Measurements from ENCODE around the gene TMEM181. TPM values are rescaled to one million over a fixed set of nuclear protein-coding genes. Genes with fewer than 3 reads are reported as not detected.
A peak's percentile ranks its signal among the peaks of the same experiment; 100 is the strongest.
"Not testable (repeated sequence)": the region's sequence is repeated elsewhere in the genome, so short reads cannot be mapped to it uniquely, and the experiment has no call there.

Gene TMEM181
- total RNA-seq, 8 experiments from 2014 or later = 14.4 to 43.9 (median 25.9) TPM

DNA sequence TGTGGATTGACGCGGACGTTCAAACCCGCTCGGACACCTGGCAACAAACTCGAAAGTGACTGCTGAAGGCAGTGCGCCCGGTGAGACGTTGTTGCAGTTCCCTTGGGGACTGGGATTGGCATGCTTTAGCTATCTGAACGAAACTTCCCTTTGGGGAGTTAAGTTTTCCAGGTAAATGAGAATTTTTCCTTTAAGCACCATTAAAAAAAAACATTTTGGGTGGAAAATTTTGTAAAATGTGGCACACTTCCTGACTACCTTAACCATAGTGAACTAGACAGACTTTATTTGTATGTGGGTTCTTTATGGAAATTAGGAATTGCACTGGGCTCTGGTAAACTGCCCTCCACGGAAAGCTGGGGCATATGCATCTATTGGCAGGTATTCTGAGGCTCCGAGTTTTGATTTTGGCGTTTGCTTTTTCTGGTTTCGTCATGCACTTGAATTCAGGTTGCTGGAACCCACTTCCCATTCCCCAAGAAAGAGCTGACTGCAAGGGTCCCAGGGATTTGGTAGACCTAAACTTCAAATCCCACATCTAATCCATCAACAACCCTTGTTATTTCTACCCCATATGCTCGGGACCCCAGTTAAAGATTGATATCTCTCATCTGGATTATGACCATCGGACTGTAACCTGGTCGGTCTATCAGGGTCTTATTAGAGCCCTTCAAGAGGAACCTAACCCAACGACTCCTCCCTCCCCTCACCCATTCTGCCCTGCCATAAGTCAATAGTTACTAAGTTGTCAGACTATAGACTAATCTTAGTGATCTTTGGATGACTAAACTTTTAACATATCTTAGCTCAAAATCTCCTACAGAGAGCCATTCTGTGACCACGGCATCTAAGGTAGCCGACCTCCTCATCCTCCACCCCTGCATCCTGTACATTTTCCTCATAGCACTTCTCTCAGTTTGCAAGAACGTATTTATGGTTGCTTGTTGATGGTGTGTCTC, 85.5 kb downstream of the TMEM181 start:
- Histone ChIP-seq H3K4me3 (peak overlapping the region; percentile 82 to 99 (median 95)), H3K4me1 (replicated peaks in 1 of 2) (peaks cover 15 to 18% of the 10 kb centered on the region in 2 donors), H3K27ac (no peak overlapping the region)
- ATAC-seq (replicated peaks in 6 of 8) = no peak
- in situ Hi-C loops (cut with MboI; ENCODE audit: low pct_unique_long_range_greater_than_20kb in 2 of 9, low sequenced_read_pairs in 9 of 9, unreplicated experiment in 9 of 9) = no loop called here
- 11 to 61% (median 30%) methylated on average over 3 to 14 of the region's 21 CpGs for WGBS, 10 experiments

DNA sequence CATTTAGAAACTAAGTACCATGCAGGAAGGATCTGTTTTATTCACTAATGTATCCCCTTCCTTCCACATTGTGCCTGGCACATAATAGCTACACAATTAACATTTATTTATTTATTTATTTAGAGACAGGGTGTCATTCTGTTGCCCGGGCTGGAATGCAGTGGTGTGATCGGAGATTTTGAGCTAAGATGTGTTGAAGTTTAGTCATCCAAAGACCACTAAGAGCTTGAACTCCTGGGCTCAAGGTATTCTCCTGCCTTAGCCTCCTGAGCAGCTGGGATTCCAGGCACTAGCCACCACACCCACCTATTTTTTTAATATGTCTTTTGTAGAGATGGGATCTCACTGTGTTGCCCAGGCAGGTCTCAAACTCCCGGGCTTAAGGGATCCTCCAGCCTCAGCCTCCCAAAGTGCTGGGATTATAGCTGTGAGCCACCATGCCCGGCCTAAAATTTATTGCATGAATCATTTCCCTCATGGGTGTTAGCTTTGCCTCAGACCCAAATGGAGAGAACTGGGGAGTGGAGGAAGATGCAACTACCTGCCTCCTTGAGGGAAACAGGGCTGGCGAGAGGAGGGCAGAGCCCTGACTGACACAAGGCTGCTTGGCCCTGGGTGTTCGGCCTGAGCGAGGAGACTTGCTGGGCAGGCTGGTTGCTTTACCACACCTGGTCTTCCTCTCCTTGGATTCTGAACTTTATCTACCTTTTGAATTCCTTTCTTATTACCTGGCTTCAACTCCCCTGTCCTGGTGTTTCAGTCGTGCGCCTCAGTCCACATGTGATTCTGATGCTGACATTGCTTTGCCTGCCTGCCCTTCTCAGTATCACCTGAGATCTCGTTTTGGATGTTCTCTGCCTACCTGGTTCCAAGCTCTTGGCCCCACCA, 86.4 kb downstream of the TMEM181 start:
- in situ Hi-C loops (cut with MboI; ENCODE audit: low pct_unique_long_range_greater_than_20kb in 2 of 9, low sequenced_read_pairs in 9 of 9, unreplicated experiment in 9 of 9) = no loop called here
- Histone ChIP-seq H3K4me1 (replicated peaks in 1 of 2) (peaks cover 15 to 18% of the 10 kb centered on the region in 2 donors), H3K27ac (no peak overlapping the region), H3K4me3 (no peak overlapping the region)
- 69 to 100% (median 85%) methylated on average over 2 to 8 of the region's 10 CpGs for WGBS, 10 experiments
- ATAC-seq (replicated peaks in 6 of 8) = no peak

DNA sequence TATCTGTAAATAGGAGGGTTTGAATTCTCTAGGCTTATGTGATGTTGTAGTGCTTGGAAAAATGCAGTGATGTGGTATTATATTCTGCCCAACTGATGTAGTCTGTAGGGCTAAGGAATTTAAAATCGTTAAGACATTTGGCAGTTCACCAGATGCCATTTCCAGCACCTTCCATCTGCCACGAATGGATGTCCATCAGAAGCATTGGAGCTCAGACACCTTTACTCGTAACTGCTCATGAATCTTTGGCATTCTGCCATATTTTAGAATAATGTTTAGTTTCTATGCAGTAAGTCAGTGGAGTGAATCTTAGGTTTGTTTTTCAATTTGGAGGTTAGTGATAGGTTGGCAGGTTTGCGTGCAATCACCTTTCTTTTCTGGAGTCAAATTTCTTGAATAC, 87.6 kb downstream of the TMEM181 start:
- 11 to 100% (median 86%) methylated on average over 2 to 4 of the region's 4 CpGs; no CpG with 5 or more reads in 1 of the 10 experiments for WGBS, 10 experiments
- in situ Hi-C loops (cut with MboI; ENCODE audit: low pct_unique_long_range_greater_than_20kb in 2 of 9, low sequenced_read_pairs in 9 of 9, unreplicated experiment in 9 of 9) = no loop called here
- ATAC-seq (replicated peaks in 6 of 8) = no peak
- Histone ChIP-seq H3K4me3 (no peak overlapping the region), H3K4me1 (replicated peaks in 1 of 2) (peaks cover 10 to 14% of the 10 kb centered on the region in 2 donors), H3K27ac (no peak overlapping the region)

DNA sequence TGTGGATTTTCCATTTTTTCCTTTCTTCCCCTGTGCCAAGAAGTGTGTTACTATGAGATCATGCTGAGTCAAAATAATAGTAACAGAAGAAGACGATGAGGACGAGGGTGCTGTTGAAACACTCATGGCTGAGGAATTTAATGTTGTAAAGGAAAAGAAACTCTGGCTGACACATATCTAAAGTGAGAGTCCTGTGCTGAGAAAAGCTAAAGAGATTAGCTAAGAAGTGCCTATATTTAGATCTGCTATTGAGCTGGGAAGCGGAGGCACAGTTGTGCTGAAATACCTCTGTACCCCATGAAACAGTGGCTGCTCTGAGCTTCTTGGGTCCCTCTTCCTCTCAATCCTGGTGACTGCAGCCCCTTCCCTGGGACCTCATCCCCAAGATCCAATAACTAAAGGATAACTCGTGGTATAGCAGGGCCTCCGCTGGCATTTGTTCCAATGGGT, 88.8 kb downstream of the TMEM181 start:
- no peak overlapping the region for H3K27ac ChIP-seq
- H3K4me3 ChIP-seq = no peak overlapping the region
- in situ Hi-C loops (cut with MboI; ENCODE audit: low pct_unique_long_range_greater_than_20kb in 2 of 9, low sequenced_read_pairs in 9 of 9, unreplicated experiment in 9 of 9) = no loop called here
- peaks cover 0 to 4% of the 10 kb centered on the region in 2 donors for H3K4me1 ChIP-seq (replicated peaks in 1 of 2)
- WGBS, 10 experiments = 57 to 100% (median 91%) methylated on average over 1 to 4 of the region's 5 CpGs; no CpG with 5 or more reads in 2 of the 10 experiments
- no peak for ATAC-seq (replicated peaks in 6 of 8)

DNA sequence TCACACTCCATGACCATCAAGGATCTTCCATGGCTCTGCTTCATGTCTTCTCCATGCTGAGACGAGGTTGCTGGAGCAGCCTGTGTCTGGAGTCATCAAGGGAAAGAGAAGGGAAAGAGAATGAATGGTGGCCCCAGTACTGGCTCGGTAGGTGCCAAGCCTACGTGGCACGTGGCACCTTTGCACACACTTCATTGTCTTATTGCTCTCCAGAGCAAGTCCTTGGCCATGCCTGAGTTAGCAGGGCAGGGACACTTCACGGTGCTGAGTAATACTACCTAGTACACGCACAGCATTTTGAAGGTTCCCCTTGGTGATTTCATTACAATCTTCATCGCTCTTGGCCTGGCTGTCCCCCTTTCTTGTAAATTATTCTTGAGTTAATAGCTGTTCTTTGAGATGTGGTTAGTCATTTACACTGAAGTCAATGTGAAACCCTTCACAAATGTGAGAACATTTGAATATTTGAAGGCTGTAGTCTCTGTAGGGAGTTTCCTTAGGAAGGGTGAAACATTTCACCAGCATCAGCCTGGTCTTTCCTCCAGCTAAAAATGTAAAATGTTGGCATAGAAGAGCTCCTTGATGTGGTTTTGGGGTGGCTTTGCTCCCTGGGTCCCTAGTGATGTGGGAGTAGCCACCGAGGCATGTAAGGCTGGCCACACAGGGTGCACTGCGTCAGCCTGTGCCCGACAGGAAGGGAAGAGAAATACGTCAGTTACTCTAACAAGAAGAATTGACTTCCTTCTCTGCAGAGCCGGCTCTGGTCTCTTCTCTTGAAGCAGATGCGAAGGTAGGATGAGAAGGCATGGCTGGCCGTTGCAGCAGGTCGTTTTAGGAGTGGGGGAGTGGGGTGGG, 89.6 kb downstream of the TMEM181 start, which contains the start of gene SYTL3:
Gene SYTL3, plus strand, starts transcription at position 766 of the 855 bp plus-strand sequence. CDS start 13,215 bp downstream, outside the sequence.
- peaks cover 0 to 4% of the 10 kb centered on the region in 2 donors for H3K4me1 ChIP-seq (replicated peaks in 1 of 2)
- ATAC-seq (replicated peaks in 6 of 8) = peak in 3 of 8 experiments; percentile 5 to 61 (median 40)
- no peak within 1 kb of the TSS for H3K4me3 ChIP-seq
- in situ Hi-C loops (cut with MboI; ENCODE audit: low pct_unique_long_range_greater_than_20kb in 2 of 9, low sequenced_read_pairs in 9 of 9, unreplicated experiment in 9 of 9) = no loop called here
- no peak within 1 kb of the TSS for H3K27ac ChIP-seq
- 11 to 80% (median 47%) methylated on average over 1 to 11 of the region's 15 CpGs for WGBS, 10 experiments

DNA sequence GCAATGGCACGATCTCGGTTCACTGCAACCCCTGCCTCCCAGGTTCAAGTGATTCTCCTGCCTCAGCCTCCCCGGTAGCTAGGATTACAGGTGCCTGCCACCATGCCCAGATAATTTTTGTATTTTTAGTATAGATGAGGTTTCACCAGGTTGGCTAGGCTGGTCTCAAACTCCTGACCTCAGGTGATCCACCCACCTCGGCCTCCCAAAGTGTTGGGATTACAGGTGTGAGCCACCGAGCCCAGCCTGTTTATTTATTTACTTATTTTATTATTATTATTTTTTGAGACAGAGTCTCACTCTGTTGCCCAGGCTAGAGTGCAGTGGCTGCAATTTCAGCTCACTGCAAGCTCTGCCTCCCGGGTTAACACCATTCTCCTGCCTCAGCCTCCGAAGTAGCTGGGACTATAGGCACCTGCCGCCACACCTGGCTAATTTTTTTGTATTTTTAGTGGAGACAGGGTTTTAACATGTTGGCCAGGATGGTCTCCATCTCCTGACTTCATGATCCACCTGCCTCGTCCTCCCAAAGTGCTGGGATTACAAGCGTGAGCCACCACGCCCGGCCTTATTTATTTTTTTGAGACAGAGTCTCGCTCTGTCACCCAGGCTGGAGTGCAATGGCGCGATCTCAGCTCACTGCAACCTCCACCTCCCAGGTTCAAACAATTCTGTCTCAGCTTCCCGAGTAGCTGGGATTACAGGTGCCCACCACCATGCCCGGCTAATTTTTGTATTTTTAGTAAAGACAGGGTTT, 92.3 kb downstream of the TMEM181 start:
- H3K4me1 ChIP-seq (replicated peaks in 1 of 2); H3K27ac ChIP-seq; H3K4me3 ChIP-seq; in situ Hi-C loops (cut with MboI; ENCODE audit: low pct_unique_long_range_greater_than_20kb in 2 of 9, low sequenced_read_pairs in 9 of 9, unreplicated experiment in 9 of 9); ATAC-seq (replicated peaks in 6 of 8): not testable (repeated sequence)
- 73 to 100% (median 98%) methylated on average over 2 to 14 of the region's 17 CpGs; no CpG with 5 or more reads in 1 of the 10 experiments for whole genome bisulfite sequencing, 10 experiments

DNA sequence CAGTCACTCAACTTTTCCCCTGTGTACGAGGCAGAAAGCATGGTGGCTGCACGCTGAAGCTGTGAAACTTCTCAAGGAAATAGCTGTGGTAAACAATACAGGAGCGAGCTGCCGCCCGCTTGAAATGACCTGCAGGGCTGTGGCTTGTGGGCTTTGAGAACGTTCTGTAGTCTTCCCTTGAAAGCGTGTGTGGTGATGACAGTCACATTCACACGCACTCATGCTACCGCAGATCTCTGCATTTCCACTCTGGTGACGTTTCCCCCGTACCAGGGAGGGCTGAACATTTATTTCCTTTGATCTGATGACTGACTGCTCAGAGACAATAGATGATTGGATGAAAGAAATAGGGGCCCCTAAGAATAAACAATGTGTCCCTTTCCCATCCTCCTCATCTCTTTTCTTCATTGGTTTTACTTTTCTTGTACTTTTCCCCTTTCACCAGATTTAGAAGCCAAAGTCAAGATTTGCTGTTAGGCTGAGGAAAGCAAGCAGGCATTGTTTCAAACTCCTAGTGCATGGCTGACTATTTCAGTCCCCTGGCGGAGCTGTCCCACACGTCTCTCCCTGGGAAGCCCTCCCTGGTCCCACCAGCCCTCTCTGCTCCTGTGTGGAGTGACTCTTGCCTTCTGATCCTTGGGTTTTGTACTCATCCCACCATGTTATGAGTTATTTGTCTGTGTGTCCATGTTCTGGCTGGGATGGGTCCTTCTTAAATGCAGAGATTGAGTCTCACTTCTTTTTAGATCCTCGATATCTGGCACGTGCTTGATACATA, 93.9 kb downstream of the TMEM181 start:
- no peak overlapping the region for H3K4me3 ChIP-seq
- in situ Hi-C loops (cut with MboI; ENCODE audit: low pct_unique_long_range_greater_than_20kb in 2 of 9, low sequenced_read_pairs in 9 of 9, unreplicated experiment in 9 of 9) = no loop called here
- no peak overlapping the region for H3K27ac ChIP-seq
- WGBS, 10 experiments = 57 to 97% (median 81%) methylated on average over 2 to 11 of the region's 15 CpGs
- H3K4me1 ChIP-seq (replicated peaks in 1 of 2) = no peaks in the 10 kb centered on the region
- ATAC-seq (replicated peaks in 6 of 8) = peak in 5 of 8 experiments; percentile 34 to 74 (median 63)

DNA sequence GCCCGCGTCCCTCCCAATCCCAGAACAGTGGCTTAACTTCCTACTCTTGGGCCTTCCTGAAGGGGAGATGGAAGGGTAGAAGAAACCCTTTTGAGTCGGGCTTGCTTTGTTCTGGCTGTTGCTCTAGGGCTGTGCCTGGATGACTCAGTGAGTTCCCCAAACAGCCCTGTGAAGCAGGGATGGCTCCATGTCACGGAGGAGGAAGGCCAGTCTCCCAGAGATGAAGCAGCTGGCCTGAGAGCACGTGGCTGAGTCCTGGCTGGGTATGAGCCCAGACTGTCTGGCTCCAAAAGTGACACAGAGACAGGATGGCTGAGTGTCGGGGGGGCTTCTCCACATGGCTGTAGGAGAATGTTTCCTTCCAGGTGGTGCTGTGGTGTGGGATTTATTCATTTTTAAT, 94.6 kb downstream of the TMEM181 start:
- Histone ChIP-seq H3K4me1 (replicated peaks in 1 of 2) (no peaks in the 10 kb centered on the region), H3K4me3 (no peak overlapping the region), H3K27ac (no peak overlapping the region)
- in situ Hi-C loops (cut with MboI; ENCODE audit: low pct_unique_long_range_greater_than_20kb in 2 of 9, low sequenced_read_pairs in 9 of 9, unreplicated experiment in 9 of 9) = no loop called here
- WGBS, 10 experiments = 0 to 100% (median 80%) methylated on average over 2 to 6 of the region's 6 CpGs; no CpG with 5 or more reads in 3 of the 10 experiments
- ATAC-seq (replicated peaks in 6 of 8) = peak; percentile 33 to 87 (median 60)

DNA sequence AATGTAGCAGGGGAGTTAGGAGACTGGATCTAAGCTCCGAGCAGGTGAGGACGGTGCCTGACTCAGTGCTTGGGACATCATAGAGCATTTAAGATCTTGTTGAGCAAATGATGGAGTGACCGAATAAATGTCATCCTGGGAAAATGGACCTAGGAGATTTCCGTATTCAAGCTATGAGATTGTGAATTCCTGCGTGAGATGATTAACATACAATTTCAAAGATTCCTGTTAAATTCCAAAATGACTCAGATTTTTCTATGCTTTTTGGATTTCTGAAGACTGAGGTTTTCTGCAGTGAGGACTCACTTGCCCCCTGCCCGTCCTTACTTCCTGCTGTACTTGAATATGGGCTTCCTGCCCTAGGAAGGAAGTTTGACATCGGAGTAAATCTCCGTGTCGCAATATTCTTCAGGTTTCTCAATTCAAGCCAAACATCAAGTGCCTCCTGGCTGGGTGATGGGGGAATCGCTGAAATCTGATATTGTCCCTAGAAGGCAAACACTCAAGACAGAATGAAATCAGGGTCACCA, 95.1 kb downstream of the TMEM181 start:
- WGBS, 10 experiments = 35 to 100% (median 89%) methylated on average over 1 to 10 of the region's 10 CpGs
- in situ Hi-C loops (cut with MboI; ENCODE audit: low pct_unique_long_range_greater_than_20kb in 2 of 9, low sequenced_read_pairs in 9 of 9, unreplicated experiment in 9 of 9) = no loop called here
- no peaks in the 10 kb centered on the region for H3K4me1 ChIP-seq (replicated peaks in 1 of 2)
- no peak for ATAC-seq (replicated peaks in 6 of 8)
- no peak overlapping the region for H3K4me3 ChIP-seq
- H3K27ac ChIP-seq = no peak overlapping the region

DNA sequence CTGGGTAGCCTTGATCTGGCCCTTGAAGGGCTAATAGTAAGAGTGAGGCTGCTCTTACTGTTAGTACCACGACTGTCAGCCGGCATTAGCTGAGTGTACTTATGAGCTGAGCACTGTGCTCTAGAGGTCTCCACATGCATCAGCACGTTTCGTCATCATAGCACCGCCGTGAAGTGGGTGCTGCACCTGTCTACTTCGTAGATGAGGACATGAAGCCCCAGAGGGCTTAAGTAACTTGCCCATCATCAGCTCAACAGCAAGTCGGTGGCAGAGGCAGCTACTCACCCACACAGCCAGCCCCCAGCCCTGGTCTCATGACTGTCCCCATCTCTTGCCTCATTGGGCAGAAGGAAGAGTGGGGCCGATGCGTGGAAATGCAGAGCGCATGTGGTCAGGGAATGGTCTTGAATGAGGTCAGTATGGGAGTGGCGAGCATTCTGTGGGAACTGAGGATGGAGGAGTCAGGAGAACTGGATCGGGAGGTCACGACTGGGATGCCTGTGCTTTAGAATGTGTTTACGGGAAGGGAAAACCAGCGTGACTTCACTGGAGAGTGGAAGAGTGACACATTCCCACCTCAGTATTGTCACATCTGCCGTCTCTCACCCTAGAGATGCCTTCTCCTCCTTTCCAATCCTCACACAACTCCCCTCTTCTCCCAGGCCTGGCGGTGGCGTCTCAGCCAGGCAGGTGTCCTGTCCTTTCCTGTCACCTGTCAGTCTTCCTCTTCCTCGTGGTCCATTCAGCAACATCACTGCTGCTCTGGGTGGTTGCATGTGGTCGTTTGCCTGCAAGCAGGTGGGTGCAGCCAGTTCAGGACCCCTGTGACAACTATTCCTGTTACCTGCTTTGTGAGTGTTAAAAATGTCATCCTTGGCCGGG, 95.9 kb downstream of the TMEM181 start:
- WGBS, 10 experiments = 78 to 100% (median 92%) methylated on average over 2 to 16 of the region's 22 CpGs; no CpG with 5 or more reads in 1 of the 10 experiments
- H3K27ac ChIP-seq = no peak overlapping the region
- in situ Hi-C loops (cut with MboI; ENCODE audit: low pct_unique_long_range_greater_than_20kb in 2 of 9, low sequenced_read_pairs in 9 of 9, unreplicated experiment in 9 of 9) = no loop called here
- ATAC-seq (replicated peaks in 6 of 8) = no peak
- no peaks in the 10 kb centered on the region for H3K4me1 ChIP-seq (replicated peaks in 1 of 2)
- no peak overlapping the region for H3K4me3 ChIP-seq
